ENCODE results near the gene MEIS2. TPM values are rescaled to one million over a fixed set of nuclear protein-coding genes. Genes with fewer than 3 reads are reported as not detected.

The MEIS2 gene
- total and polyA plus RNA-seq, 2 of the 13 experiments (the other 11 are each of a cell fraction or from before 2014, with no cell fraction given): 10.7 to 12.4 TPM

DNA sequence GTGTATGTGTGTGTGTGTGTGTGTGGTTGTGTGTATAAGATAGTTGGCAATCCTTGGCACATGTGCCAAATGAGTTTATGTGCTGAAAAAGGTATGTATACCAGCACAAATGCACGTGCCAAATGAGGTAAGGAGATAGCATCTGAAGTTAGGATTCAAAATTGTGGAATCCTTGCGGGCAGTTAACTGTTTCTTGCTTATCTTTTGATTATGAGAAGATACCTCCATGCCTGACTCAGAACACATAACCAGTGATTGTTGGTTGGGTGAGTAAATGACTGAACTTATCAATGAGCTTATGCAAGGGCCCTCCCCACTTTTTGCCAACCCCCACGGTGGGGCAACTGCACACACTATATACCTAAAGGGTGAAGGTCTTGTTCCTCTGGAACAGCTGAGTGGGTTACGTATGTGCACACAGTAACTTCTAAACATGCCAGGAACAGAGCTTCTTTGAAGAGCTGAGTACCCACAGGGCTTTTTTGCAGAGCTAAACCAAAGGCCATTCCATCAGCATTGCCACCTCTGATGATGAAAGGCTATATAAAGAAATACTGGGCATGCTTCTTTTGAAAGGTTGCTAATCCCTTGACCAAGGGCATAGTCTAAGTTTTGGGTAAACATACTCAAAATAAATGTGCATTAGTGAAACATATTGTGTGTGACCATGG lies 60.1 kb downstream of the MEIS2 start:
- H3K79me2 ChIP-seq (ENCODE audit: insufficient read depth, low read length): no peaks in the 10 kb centered on the region
- POLR2A ChIA-PET: no interaction called here
- TF ChIP-seq ZBTB26 (CRISPR knock-in tag; IDR thresholded peaks at IDR 0.05; ENCODE audit: borderline replicate concordance): no peak
- TF ChIP-seq TBX3 (IDR thresholded peaks at IDR 0.05; ENCODE audit: borderline replicate concordance): peak; percentile 48; the same call in 1 of the 2 replicates
- TF ChIP-seq, protein P1, sequence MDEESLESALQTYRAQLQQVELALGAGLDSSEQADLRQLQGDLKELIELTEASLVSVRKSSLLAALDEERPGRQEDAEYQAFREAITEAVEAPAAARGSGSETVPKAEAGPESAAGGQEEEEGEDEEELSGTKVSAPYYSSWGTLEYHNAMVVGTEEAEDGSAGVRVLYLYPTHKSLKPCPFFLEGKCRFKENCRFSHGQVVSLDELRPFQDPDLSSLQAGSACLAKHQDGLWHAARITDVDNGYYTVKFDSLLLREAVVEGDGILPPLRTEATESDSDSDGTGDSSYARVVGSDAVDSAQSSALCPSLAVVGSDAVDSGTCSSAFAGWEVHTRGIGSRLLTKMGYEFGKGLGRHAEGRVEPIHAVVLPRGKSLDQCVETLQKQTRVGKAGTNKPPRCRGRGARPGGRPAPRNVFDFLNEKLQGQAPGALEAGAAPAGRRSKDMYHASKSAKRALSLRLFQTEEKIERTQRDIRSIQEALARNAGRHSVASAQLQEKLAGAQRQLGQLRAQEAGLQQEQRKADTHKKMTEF (CRISPR knock-in tag; IDR thresholded peaks at IDR 0.05): peak; percentile 36; the same call in 1 of the 2 replicates
- TF ChIP-seq BCL6 (CRISPR knock-in tag; IDR thresholded peaks at IDR 0.05): peak; percentile 40
- TF ChIP-seq ATF1 (CRISPR knock-in tag; IDR thresholded peaks at IDR 0.05): 0 out of 2 replicates have a peak, but pooled peaks have one; percentile 32
- TF ChIP-seq ADNP (CRISPR knock-in tag; IDR thresholded peaks at IDR 0.05): no peak
- TF ChIP-seq, protein P2, sequence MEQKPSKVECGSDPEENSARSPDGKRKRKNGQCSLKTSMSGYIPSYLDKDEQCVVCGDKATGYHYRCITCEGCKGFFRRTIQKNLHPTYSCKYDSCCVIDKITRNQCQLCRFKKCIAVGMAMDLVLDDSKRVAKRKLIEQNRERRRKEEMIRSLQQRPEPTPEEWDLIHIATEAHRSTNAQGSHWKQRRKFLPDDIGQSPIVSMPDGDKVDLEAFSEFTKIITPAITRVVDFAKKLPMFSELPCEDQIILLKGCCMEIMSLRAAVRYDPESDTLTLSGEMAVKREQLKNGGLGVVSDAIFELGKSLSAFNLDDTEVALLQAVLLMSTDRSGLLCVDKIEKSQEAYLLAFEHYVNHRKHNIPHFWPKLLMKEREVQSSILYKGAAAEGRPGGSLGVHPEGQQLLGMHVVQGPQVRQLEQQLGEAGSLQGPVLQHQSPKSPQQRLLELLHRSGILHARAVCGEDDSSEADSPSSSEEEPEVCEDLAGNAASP (CRISPR knock-in tag; IDR thresholded peaks at IDR 0.05; ENCODE audit: borderline replicate concordance): peak; percentile 45; the same call in 1 of the 2 replicates
- TF ChIP-seq, protein P3, sequence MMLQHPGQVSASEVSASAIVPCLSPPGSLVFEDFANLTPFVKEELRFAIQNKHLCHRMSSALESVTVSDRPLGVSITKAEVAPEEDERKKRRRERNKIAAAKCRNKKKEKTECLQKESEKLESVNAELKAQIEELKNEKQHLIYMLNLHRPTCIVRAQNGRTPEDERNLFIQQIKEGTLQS (CRISPR knock-in tag; IDR thresholded peaks at IDR 0.05): peak; percentile 36; the same call in 1 of the 2 replicates
- TF ChIP-seq, protein P4, sequence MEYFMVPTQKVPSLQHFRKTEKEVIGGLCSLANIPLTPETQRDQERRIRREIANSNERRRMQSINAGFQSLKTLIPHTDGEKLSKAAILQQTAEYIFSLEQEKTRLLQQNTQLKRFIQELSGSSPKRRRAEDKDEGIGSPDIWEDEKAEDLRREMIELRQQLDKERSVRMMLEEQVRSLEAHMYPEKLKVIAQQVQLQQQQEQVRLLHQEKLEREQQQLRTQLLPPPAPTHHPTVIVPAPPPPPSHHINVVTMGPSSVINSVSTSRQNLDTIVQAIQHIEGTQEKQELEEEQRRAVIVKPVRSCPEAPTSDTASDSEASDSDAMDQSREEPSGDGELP (IDR thresholded peaks at IDR 0.05; ENCODE audit: borderline replicate concordance, low read depth): peak; percentile 93
- 0 out of 2 replicates have a peak, but pooled peaks have one; percentile 36 for TF ChIP-seq PITX1 (CRISPR knock-in tag; IDR thresholded peaks at IDR 0.05)
- TF ChIP-seq ZFP82 (CRISPR knock-in tag; IDR thresholded peaks at IDR 0.05; ENCODE audit: borderline replicate concordance): no peak
- TF ChIP-seq FOXP1 (IDR thresholded peaks at IDR 0.05): no peak
- TF ChIP-seq FOXP1 (CRISPR knock-in tag; IDR thresholded peaks at IDR 0.05): peak; percentile 53; the same call in 1 of the 2 replicates
- no peak for TF ChIP-seq ZNF607 (CRISPR knock-in tag; IDR thresholded peaks at IDR 0.05; ENCODE audit: borderline replicate concordance)
- peak; percentile 23; the same call in 1 of the 2 replicates for TF ChIP-seq GATA4 (IDR thresholded peaks at IDR 0.05; ENCODE audit: borderline replicate concordance, low read depth)
- TF ChIP-seq TBL1XR1 (IDR thresholded peaks at IDR 0.05; ENCODE audit: borderline replicate concordance, low read length, partially characterized antibody): peak; percentile 40
- no peak for TF ChIP-seq CREB1 (IDR thresholded peaks at IDR 0.05)
- 0 out of 2 replicates have a peak, but pooled peaks have one; percentile 8 for TF ChIP-seq CREB1 (CRISPR knock-in tag; IDR thresholded peaks at IDR 0.05)
- TF ChIP-seq IKZF4 (CRISPR knock-in tag; IDR thresholded peaks at IDR 0.05; ENCODE audit: borderline replicate concordance, low read depth, not compliant biosample characterization): no peak

More for the DNA sequence above, 60.1 kb downstream of the MEIS2 start:
- peak overlapping the region; percentile 68 for H3K27ac ChIP-seq (ENCODE audit: extremely low read length, insufficient read depth, low read length)
- ATAC-seq: peak; percentile 85
- no peak overlapping the region for H2AFZ ChIP-seq (ENCODE audit: low read length)
- H3K27me3 ChIP-seq (ENCODE audit: control insufficient read depth in 1 of 2, insufficient read depth in 2 of 2, low read length in 2 of 2): no peaks in the 10 kb centered on the region
- H3K9me3 ChIP-seq (ENCODE audit: low read length): no peaks in the 10 kb centered on the region
- intact Hi-C loops (cut with micrococcal nuclease; ENCODE audit: unreplicated experiment): loop anchor here (2.0 to 10.0 kb wide), 3 partner anchors 61 to 105 kb away; partner anchors contain the start of gene MEIS2
- 24% methylated on average over 4 of the region's 4 CpGs for WGBS (ENCODE audit: low lambda C conversion rate)
- H3K4me3 ChIP-seq (replicated peaks in 1 of 3; ENCODE audit: insufficient read depth in 1 of 3, low read depth in 2 of 3, low read length in 3 of 3): no peak overlapping the region
- DNase-seq (ENCODE audit: low spot score): peak; percentile 91
- in situ Hi-C loops (cut with HindIII; ENCODE audit: extremely low pct_ligation_motif_present, low pct_unique_long_range_greater_than_20kb): loop anchor here (10.0 kb wide), 1 partner anchor 55 kb away; no protein-coding TSS in a partner anchor
- no peaks in the 10 kb centered on the region for H4K20me1 ChIP-seq (ENCODE audit: insufficient read depth, low read length)
- H3K36me3 ChIP-seq (replicated peaks in 1 of 2; ENCODE audit: control insufficient read depth in 1 of 2, insufficient read depth in 2 of 2, low read length in 2 of 2): peaks cover 0 to 8% of the 10 kb centered on the region in 2 experiments; a peak in 1 of 5 replicates
- H3K4me1 ChIP-seq (ENCODE audit: insufficient read depth, low read length): peaks cover 45% of the 10 kb centered on the region
- CTCF ChIA-PET (ENCODE audit: low intra/inter-chr PET ratio, low total read pairs): no interaction called here
- peak; percentile 66 for FAIRE-seq
- peak overlapping the region; percentile 34; the same call in 1 of the 2 replicates for H3K4me2 ChIP-seq (ENCODE audit: low read depth, low read length)
- H3K9ac ChIP-seq (ENCODE audit: insufficient read depth, low read depth, low read length): no peak overlapping the region; the same call in 1 of the 2 replicates
- no TSS peak for BruUV-seq (replicated peaks)

All from HepG2 (cell line).